ENCODE data around the gene NOM1.

- TF ChIP-seq CTCF (IDR thresholded peaks at IDR 0.05; ENCODE audit: low read depth, low read length) (no peak), EZH2phosphoT487 (IDR thresholded peaks at IDR 0.05; ENCODE audit: low read depth) (no peak)
Observed at GRCh38 chr7:157007470-157008066, 58.1 kb downstream of the NOM1 start.
